Measurements from ENCODE around the gene REEP6.

The REEP6 gene

GRCh38 chr19:1491114-1491848, at the start of gene REEP6:
Gene REEP6 (plus strand): TSS chr19:1491181. CDS start chr19:1491270, 89 bp downstream.
- no peak for DNase-seq (ENCODE audit: low spot score)

DNA sequence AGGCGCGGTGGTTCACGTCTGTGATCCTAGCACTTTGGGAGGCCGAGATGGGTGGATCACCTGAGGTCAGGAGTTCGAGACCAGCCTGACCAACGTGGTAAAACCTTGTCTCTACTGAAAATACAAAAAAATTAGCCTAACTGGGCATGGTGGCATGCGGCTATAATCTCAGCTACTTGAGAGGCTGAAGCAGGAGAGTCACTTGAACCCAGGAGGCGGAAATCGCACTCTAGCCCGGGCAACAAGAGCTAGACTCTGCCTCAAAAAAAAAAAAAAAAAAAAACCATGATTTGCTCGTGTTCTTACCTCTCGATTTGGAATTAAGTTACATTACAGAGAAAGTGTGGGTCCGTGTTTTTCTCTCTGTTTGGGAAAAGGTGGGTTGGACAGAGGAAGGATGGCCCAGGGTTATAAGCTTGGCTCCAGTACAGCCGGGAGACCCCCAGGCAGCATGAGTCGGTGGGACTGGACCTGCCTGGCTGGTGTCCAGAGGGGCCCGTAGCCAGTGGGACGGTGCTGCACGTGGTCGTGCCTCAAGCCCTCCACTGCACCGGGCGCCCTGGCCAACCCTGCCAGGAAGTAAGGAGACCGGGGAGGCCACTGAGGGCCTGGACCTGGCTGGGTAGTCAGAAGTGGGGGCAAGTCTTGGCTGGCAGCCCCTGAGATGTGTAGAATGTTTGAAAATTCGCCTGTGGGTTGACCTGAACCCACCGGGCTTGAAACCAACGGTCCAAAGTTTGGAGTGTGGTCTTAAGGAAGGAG, 49.1 kb upstream of the REEP6 start:
- no peak for DNase-seq (ENCODE audit: low spot score)

- DNase-seq (ENCODE audit: low spot score), result peak; percentile 61
Measured at GRCh38 chr19:1445185-1445931, 45.6 kb upstream of the REEP6 start.

DNA sequence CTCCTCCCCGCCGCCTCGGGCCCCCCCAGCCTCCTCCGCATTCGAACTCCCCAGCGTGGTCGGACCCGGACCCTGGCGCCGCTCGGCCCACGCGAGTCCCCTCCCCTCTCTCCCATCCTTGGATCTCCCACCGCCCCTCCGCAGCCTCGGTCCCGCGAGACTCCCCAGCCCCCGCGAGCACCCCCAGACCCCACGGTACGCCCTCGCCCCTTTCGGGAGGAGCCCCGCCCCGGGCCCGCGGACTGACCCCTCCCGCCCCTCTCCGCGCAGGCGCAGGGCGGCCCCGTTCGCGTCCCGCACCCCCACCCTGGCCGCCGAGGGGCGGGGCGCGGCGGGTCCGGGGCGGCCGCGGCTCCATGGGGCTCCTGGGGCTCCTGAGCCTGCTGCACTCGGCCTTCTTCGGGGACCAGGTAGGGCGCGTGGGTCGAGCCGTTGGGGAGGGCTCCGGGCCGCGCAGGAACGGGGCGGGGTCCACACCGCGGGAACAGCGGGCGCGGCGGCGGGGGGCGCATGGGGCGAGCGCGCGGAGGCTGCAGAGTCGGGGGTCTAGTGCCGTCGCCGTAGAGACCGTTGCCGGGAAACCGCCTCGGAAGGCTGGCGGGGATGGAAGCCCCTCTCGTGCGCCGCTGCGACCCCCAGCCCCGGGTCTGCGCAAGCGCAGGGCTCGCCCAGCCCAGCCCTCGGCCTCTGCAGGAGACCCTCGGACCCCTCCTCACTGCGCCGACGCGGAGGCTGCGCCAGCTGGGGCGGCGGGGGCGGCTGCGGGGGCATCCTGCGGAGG, 44.9 kb upstream of the REEP6 start:
- DNase-seq (ENCODE audit: low spot score), result no peak

GRCh38 chr19:1446713-1447481, 44.1 kb upstream of the REEP6 start:
- DNase-seq (ENCODE audit: low spot score), result no peak

GRCh38 chr19:1447504-1447903, 43.5 kb upstream of the REEP6 start:
- no peak for DNase-seq (ENCODE audit: low spot score)

- DNase-seq (ENCODE audit: low spot score), result no peak
Measured at GRCh38 chr19:1447944-1448343, 43.0 kb upstream of the REEP6 start.

- DNase-seq (ENCODE audit: low spot score), result peak; percentile 48
Measured at GRCh38 chr19:1449467-1450442, 41.2 kb upstream of the REEP6 start, which contains the start of gene APC2. Gene APC2 (plus strand): TSS chr19:1450121. CDS start chr19:1453002, 2,881 bp downstream.

DNA sequence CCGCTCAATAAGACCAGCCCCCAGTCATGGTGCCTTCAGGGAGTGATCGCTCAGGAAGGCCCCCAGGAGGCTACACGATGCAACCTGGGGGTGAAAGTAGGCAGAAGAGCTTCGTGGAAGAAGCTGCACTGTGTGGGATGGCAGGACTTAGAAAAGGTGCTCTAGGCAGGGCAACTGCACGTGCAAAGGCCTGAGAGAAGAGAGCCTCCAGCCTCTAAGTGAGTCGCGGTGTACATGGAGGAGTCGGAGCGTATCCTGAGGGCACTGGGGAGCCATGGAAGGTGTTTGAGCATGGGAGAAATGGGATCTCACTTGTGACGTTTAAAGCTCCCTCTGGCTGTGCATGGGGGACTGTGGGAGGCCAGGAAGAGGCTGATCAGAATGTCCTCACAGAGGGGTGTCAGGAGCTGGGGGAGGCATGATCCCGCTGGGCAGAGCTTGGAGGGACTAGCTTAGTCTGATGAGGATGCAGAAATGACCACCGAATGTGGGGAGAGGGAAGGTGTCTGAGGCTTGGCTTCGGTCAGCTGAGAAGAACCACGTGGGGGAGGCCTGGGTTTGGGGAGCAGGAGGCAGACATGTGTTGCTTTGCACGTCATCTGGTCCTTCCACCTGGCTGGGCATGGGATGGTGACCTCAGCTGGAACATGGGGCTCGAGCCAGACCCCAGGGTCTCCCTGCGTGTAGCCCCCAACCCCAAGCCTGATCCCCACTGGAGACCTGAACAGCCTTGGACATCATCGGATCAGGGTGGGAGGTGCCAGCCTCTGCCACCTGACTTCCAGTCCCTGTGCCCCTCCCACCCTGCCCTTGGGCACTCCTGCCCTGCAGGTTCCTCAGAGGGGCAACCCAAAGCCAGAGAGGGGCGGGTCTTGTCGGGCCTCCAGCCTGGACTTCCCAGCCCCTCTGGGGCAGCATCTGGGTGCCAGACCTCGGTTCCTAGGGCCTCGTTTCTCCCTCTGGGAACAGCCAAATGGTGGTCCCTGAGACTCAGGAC, 39.9 kb upstream of the REEP6 start:
- DNase-seq (ENCODE audit: low spot score), result no peak

DNA sequence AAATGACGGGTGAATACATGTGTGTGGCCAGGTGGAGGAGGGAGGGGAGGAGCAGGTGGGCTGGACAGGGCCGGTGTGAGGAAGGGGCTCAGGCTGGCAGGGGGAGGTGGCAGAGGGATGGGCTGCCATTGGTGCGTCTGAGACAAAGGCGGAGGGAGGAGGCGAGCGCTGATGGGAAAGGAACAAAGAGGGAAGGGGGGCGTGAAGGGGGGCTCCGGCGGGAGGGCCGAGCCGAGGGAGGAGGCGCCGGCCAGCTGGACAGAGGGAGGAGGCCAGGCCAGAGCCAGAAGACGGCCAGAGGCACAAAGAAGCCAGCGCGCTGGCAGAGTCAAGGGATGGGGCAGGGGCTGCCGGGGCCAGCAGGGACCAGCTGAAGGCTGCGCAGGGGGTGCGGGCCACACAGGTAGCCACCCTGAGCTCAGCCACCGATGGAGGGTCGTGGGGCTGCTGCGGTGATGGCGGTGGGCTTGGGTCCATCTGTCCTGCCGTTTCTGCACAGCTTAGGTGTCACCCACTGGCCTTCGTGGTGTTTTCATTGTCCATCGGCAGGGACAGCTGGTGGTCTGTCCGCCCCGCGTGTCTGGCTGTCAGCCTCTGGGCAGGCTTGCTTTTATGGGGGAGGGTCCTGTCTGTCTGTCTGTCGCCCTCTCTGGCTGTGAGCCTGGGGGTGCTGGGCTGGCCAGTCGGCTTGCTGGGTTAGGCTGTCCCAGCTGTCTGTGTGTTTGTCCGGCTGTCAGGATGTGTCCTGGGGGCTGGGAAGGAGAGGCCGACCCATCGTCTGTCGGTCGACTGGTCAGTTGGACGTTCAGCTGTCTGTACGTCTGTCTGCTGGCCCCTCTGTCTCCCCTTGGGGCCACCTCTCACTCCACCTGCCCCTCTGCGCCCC, 38.8 kb upstream of the REEP6 start:
- no peak for DNase-seq (ENCODE audit: low spot score)

DNA sequence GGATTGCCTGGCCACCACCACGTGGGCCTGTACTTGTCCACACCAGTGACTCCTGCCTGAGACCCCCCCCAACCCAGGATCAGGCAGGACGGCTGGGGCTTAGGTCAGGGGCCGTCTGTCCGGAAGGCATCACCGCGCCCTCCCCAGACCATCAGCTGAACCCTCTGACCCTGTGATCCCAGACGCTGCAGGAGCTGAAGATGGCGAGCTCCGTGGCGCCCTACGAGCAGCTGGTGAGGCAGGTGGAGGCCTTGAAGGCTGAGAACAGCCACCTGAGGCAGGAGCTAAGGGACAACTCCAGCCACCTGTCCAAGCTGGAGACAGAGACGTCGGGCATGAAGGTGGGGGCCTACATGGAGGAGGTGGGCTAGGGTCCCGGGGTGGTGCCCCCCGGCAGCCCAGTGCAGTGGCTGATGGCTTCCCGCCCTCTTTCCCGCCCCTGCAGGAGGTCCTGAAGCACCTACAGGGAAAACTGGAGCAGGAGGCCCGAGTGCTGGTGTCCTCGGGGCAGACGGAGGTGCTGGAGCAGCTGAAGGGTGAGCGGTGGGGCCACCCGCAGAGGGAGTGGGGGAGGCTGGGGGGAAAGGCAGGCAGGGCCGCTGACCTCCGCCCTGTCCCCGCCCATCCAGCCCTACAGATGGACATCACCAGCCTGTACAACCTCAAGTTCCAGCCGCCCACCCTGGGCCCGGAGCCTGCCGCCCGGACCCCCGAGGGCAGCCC, 38.0 kb upstream of the REEP6 start:
- no peak for DNase-seq (ENCODE audit: low spot score)

- peak; percentile 87 for DNase-seq (ENCODE audit: low spot score)
Measured at GRCh38 chr19:1453525-1454364, 37.2 kb upstream of the REEP6 start.

GRCh38 chr19:1455002-1455335, 36.0 kb upstream of the REEP6 start:
- no peak for DNase-seq (ENCODE audit: low spot score)

DNA sequence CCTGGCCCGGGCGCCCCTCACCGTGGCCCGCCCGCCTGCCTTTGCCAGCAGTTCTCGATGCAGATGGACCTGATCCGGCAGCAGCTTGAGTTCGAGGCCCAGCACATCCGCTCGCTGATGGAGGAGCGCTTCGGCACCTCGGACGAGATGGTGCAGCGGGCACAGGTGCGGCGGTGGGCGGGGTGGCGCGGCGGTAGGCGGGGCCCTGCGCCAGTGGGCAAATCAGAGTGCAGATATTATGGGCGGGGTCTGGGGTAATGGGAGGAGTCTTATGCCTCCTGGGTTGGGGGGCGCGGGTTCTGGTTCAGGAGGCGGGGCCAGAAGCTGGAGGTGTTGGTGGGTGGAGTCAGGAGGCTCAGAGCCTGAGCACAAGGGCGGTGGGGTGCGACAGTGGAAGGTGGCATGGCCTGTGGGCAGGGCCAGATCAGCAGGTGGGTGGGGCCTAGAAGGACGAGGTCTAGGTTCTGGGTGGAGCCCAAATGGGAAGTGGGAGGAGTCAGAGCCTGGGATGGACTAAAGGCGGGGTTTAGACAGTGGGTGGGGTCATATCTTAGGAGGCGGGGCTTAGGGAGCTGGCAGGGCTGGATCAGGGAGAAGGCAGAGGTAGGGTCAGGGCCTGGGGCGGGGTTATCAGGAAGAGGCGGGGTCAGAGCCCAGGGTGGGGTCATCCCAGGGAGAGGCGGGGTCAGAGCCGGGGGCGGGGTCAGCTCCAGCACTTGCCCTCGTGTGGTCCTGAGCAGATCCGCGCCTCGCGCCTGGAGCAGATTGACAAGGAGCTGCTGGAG, 35.5 kb upstream of the REEP6 start:
- DNase-seq (ENCODE audit: low spot score), result peak; percentile 97
